Testis (tissue), 3 donors: ENCODE data around the gene MCC. TPM values are rescaled to one million over a fixed set of nuclear protein-coding genes. Genes with fewer than 3 reads are reported as not detected.

ENCODE experiments used
- DNase-seq: peaks from one replicate; pipeline ENCODE4 v3.0.0-alpha.2; 2019
- H3K27ac ChIP-seq, 2 donors: fragments of 200-600 bp; sonication (generic); one replicate each; pipeline ENCODE4 v1.5.1; 2019
- H3K27me3 ChIP-seq: fragments of 200-600 bp; sonication (generic); one replicate; pipeline ENCODE4 v1.5.1; 2019
- H3K36me3 ChIP-seq: fragments of 200-600 bp; sonication (generic); one replicate; pipeline ENCODE4 v1.5.1; 2017; ENCODE audit warnings: low read depth; ENCODE audit errors: missing control alignments
- H3K4me1 ChIP-seq: fragments of 200-600 bp; sonication (generic); one replicate; pipeline ENCODE4 v1.5.1; 2019
- H3K4me3 ChIP-seq, 2 donors: fragments of 200-600 bp; sonication (generic); one replicate each; pipeline ENCODE4 v1.5.1; 2017 to 2019
- H3K9me3 ChIP-seq: fragments of 200-600 bp; sonication (generic); one replicate; pipeline ENCODE4 v1.5.1; 2017
- POLR2A ChIP-seq: fragments of 450-650 bp; IDR thresholded peaks from one replicate; pipeline ENCODE4 v1.6.1; 2017; ENCODE audit warnings: antibody characterized with exemption, mild to moderate bottlenecking, moderate library complexity
- WGBS, 2 donors: methylation state at CpG; one replicate each; pipeline ENCODE4 v1.1.5; 2018; 5-methylcytosine and 5-hydroxymethylcytosine counted together
- intact Hi-C: fragments of 100-400 bp; cut with DNase I; formaldehyde crosslinking; loops from one replicate; pipeline ENCODE4 v1.15.1; 2023; ENCODE audit warnings: low total_unique reads
- polyA plus RNA-seq: library from polyadenylated mRNA; stranded (reverse); fragments of 350-450 nt; fragmentation: Illumina TruSeq; extraction: RNeasy Lipid Tissue Mini Kit (QIAGEN cat#74804); gene quantifications from one replicate; pipeline ENCODE4 v1.2.3, GENCODE V29; 2014; ENCODE audit warnings: low read depth, low replicate concordance; ENCODE audit not compliant: insufficient read depth
- total RNA-seq, 2 donors: library from RNA; depleted of rRNA; stranded (reverse); fragments of >200 nt; gene quantifications; one replicate each; pipeline ENCODE4 v1.2.3, GENCODE V29; 2016
- TF ChIP-seq, protein P1 (sequence below), 3 experiments: fragments of 450-650 bp in 2 of 3; fragments of 200-600 bp in 1 of 3; sonication (generic) in 1 of 3; IDR thresholded peaks; one replicate each; pipeline ENCODE4 v1.5.1; 2016 to 2019; ENCODE audit warnings: antibody characterized with exemption in 3 of 3, mild to moderate bottlenecking in 2 of 3, moderate library complexity in 1 of 3

MCC gene
- total and polyA plus RNA-seq, 3 donors from 2014 or later, result 7.1 to 23.7 (median 21.4) TPM

DNA sequence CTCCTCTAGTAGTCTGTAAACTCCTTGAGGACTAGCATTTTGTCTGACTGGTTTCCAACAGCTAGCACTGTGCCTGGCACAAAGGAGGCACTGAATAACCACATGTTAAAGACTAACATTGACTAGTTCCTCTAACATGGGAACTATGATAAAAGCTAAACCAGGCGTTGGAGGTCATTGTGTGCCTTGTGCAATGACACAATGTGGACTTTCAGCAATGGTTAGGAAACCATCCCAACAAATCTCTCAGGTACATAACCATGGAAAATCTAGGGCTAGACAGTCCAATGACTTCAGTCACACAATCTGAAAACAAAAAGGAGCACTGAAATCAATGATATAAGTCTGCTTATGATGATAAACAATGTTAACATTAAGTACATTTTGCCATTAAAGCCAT is 311.0 kb downstream of the MCC start:
- intact Hi-C loops, result no loop called here
- DNase-seq, result no peak

DNA sequence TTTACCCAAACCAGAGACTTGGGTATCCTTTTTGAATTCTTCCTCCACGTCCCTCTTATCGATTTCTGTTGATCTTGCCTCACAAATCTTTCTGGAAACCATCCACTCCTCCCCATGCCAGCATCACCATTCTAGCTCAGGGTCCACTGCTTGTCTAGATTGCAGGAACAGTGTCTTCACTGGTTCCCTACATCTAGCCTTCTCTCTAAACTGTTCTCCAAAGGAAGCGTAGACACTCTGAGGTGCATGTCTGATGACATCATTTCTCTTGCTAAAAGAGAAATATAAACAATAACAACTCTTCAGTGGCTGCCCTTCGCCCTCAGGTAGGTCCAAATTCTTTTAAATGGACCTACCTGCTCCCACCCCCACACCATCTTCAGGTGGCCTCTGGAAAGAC is 311.5 kb downstream of the MCC start:
- no peaks in the 10 kb centered on the region for H3K9me3 ChIP-seq
- TF ChIP-seq POLR2A, result no peak
- TF ChIP-seq, protein P1, sequence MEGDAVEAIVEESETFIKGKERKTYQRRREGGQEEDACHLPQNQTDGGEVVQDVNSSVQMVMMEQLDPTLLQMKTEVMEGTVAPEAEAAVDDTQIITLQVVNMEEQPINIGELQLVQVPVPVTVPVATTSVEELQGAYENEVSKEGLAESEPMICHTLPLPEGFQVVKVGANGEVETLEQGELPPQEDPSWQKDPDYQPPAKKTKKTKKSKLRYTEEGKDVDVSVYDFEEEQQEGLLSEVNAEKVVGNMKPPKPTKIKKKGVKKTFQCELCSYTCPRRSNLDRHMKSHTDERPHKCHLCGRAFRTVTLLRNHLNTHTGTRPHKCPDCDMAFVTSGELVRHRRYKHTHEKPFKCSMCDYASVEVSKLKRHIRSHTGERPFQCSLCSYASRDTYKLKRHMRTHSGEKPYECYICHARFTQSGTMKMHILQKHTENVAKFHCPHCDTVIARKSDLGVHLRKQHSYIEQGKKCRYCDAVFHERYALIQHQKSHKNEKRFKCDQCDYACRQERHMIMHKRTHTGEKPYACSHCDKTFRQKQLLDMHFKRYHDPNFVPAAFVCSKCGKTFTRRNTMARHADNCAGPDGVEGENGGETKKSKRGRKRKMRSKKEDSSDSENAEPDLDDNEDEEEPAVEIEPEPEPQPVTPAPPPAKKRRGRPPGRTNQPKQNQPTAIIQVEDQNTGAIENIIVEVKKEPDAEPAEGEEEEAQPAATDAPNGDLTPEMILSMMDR (IDR thresholded peaks at IDR 0.05), result no peak
- H3K4me3 ChIP-seq, result no peak overlapping the region
- H3K27me3 ChIP-seq, result no peaks in the 10 kb centered on the region
- no peak overlapping the region for H3K27ac ChIP-seq
- intact Hi-C loops, result no loop called here
- 80 to 96% methylated on average over 4 of the region's 4 CpGs for WGBS, 2 donors
- no peaks in the 10 kb centered on the region for H3K4me1 ChIP-seq
- no peaks in the 10 kb centered on the region for H3K36me3 ChIP-seq
- DNase-seq, result no peak

More for the DNA sequence above, 311.0 kb downstream of the MCC start:
- Histone ChIP-seq H3K36me3 (no peaks in the 10 kb centered on the region), H3K4me3 (no peak overlapping the region), H3K27me3 (no peaks in the 10 kb centered on the region), H3K9me3 (no peaks in the 10 kb centered on the region), H3K27ac (no peak overlapping the region), H3K4me1 (no peaks in the 10 kb centered on the region)
- 93 to 100% methylated on average over 1 of the region's 1 CpG for WGBS, 2 donors
- TF ChIP-seq, protein P1 (IDR thresholded peaks at IDR 0.05), result no peak
- no peak for TF ChIP-seq POLR2A

DNA sequence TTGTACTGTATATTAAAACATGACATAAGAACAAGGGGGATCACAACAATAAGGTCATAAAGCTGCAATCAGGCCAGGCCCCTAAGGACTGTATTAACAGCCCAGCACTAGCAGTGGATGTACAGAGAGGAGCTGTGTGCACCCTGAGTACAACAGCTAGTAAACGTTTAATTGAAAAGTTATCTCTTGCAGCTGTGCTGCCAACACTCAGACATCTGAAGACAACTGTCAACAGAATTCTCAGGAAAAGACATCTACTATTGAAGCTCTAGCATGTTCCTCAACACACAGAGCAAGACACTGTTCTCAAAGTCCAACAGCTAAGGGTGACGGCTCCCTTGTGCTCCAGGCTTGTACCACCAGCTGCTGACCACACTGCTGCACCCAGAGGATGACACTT is 312.1 kb downstream of the MCC start:
- no peak overlapping the region for H3K27ac ChIP-seq
- no peaks in the 10 kb centered on the region for H3K27me3 ChIP-seq
- WGBS, 2 donors, result 70 to 81% methylated on average over 2 of the region's 2 CpGs
- H3K4me1 ChIP-seq, result no peaks in the 10 kb centered on the region
- no peaks in the 10 kb centered on the region for H3K36me3 ChIP-seq
- H3K4me3 ChIP-seq, result no peak overlapping the region
- no peaks in the 10 kb centered on the region for H3K9me3 ChIP-seq
- no peak for DNase-seq
- intact Hi-C loops, result no loop called here
- TF ChIP-seq, protein P1 (IDR thresholded peaks at IDR 0.05), result no peak
- TF ChIP-seq POLR2A, result no peak

DNA sequence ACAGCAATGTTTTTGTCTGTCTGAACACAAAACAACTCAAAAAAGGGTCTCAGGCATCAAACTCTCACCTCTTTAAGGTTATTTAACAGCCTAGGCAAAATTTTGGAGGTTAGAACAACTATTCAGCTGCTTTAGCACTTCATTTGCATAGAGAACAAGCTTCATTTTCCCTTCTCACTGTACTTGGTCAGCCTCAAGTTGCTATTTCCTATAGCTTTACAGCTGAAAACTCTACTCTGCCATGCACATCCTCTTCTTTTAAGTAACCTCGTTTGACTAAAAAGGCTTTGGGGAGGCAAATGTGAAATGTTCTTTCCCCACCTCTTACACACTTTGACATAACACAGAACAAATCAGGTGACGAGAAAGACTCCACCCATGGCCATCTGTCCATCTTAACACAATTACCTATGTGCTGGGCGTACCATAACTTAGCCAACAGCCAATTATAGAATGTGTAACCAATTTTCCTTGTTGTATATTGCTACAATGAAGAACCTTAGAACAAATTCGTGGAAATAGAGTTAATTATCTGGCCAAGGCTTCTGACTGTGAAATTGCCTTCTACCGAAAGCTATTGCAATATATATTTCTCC is 315.9 kb downstream of the MCC start:
- intact Hi-C loops, result no loop called here
- Histone ChIP-seq H3K27me3 (no peaks in the 10 kb centered on the region), H3K36me3 (no peaks in the 10 kb centered on the region), H3K4me1 (no peaks in the 10 kb centered on the region), H3K4me3 (no peak overlapping the region), H3K9me3 (no peaks in the 10 kb centered on the region), H3K27ac (no peak overlapping the region)
- TF ChIP-seq, protein P1 (IDR thresholded peaks at IDR 0.05), result no peak
- no peak for TF ChIP-seq POLR2A
- WGBS, 2 donors, result 84 to 90% methylated on average over 5 of the region's 5 CpGs
- DNase-seq, result no peak

DNA sequence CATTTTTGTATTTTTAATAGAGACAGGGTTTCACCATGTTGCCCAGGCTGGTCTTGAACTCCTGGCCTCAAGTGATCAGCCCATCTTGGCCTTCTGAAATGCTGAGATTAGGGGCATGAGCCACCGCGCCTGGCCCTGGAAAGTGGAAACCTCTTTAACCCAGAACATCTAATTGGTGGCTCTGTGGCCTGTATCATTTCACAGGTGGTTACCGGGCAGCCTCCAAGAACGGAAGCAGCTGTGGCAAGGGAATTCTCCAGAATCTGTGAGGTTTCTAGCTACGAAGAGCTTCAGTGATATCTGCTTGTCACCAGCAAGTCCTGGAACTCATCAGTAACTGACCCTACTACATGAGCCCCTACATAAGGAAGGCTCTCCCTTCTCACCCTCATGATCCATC is 316.7 kb downstream of the MCC start:
- Histone ChIP-seq H3K9me3 (no peaks in the 10 kb centered on the region), H3K4me1 (no peaks in the 10 kb centered on the region), H3K4me3 (no peak overlapping the region), H3K27me3 (no peaks in the 10 kb centered on the region), H3K36me3 (no peaks in the 10 kb centered on the region), H3K27ac (no peak overlapping the region)
- TF ChIP-seq, protein P1 (IDR thresholded peaks at IDR 0.05), result no peak
- no peak for TF ChIP-seq POLR2A
- intact Hi-C loops, result no loop called here
- no peak for DNase-seq
- WGBS, 2 donors, result 96 to 98% methylated on average over 4 to 5 of the region's 5 CpGs
